ENCODE results near the gene KIFC3.

The KIFC3 gene

DNA sequence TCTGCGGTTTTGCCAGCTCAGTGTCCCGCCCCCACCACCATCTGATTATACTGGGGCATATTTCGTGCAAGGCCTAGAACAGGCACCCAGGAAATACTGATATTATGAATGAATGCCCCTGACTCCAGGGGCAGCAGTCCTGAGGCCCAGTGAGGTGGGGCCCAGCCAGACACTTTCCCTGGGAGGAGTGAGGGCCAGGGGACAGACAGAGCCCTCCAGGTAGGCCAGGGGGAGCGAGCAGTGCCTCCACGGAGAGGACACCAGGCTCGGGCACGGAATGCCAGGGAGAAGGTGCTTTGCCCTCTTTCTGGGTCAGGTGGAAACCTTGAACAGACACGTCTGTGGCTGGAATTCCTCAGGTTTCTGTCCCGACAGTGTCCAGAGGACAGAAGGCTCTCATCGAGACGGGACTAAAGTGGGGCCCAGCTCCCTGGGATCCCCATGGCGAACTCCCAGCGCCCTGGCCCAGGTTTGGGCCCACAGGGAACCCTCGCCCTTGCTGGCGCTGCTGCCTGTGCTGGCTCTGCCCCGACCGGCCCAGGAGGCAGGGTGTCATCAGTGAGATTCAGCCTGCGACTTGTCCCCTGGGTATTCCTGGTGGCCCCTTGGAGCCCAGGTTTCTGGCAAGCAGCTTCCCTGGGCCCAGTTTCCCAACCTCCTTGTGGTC is 62.4 kb downstream of the KIFC3 start:
- H4K20me1 ChIP-seq (ENCODE audit: control insufficient read depth, insufficient read depth, low read depth, low read length) = no peaks in the 10 kb centered on the region
- no peaks in the 10 kb centered on the region for H3K9me3 ChIP-seq (ENCODE audit: control insufficient read depth, insufficient read depth, low read length)
- H3K9me2 ChIP-seq (replicated peaks; ENCODE audit: control insufficient read depth, low read length) = no peaks in the 10 kb centered on the region
- H3K4me2 ChIP-seq (ENCODE audit: low read length) = no peak overlapping the region
- H3K79me2 ChIP-seq (ENCODE audit: control insufficient read depth, low read length) = peaks cover 36% of the 10 kb centered on the region
- H3K4me1 ChIP-seq (ENCODE audit: control insufficient read depth, low read length) = peaks cover 14% of the 10 kb centered on the region
- no peak overlapping the region for H3K4me3 ChIP-seq (ENCODE audit: low read length)
- H3F3A ChIP-seq (ENCODE audit: control insufficient read depth, insufficient read depth) = no peaks in the 10 kb centered on the region
- H3K27me3 ChIP-seq (ENCODE audit: control insufficient read depth, low read length) = no peaks in the 10 kb centered on the region
- TF ChIP-seq EZH2phosphoT487 (IDR thresholded peaks at IDR 0.05; ENCODE audit: borderline replicate concordance, low read length) = no peak
- TF ChIP-seq, protein P1, sequence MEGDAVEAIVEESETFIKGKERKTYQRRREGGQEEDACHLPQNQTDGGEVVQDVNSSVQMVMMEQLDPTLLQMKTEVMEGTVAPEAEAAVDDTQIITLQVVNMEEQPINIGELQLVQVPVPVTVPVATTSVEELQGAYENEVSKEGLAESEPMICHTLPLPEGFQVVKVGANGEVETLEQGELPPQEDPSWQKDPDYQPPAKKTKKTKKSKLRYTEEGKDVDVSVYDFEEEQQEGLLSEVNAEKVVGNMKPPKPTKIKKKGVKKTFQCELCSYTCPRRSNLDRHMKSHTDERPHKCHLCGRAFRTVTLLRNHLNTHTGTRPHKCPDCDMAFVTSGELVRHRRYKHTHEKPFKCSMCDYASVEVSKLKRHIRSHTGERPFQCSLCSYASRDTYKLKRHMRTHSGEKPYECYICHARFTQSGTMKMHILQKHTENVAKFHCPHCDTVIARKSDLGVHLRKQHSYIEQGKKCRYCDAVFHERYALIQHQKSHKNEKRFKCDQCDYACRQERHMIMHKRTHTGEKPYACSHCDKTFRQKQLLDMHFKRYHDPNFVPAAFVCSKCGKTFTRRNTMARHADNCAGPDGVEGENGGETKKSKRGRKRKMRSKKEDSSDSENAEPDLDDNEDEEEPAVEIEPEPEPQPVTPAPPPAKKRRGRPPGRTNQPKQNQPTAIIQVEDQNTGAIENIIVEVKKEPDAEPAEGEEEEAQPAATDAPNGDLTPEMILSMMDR (IDR thresholded peaks at IDR 0.05; ENCODE audit: low read depth, low read length, poor library complexity, severe bottlenecking) = no peak
- H3K36me3 ChIP-seq (ENCODE audit: control insufficient read depth, low read length) = peaks cover 44% of the 10 kb centered on the region
- no peak overlapping the region for H3K27ac ChIP-seq (ENCODE audit: low read depth, low read length)

DNA sequence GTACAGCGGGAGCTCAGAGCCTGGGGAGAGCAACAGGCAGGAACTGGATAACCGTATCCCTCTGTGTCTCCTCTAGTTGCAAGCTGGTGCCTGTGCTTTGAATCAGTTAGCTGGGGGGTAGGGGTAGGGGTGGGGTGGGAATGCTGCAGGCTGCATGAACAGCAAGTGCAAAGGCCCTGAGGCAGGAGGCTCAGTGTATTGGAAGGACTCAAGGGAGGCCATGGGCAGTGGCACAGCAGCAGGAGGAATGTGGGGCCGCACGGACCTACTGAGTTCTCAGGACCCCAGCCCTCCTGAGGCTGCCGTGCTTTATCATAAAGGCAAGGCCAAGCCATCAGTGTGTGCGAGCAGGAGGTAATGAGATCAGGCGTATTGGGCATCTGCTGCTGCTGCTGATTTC is 63.4 kb downstream of the KIFC3 start:
- H3K27me3 ChIP-seq (ENCODE audit: control insufficient read depth, low read length) = no peaks in the 10 kb centered on the region
- TF ChIP-seq EZH2phosphoT487 (IDR thresholded peaks at IDR 0.05; ENCODE audit: borderline replicate concordance, low read length) = no peak
- TF ChIP-seq, protein P1 (IDR thresholded peaks at IDR 0.05; ENCODE audit: low read depth, low read length, poor library complexity, severe bottlenecking) = no peak
- no peaks in the 10 kb centered on the region for H4K20me1 ChIP-seq (ENCODE audit: control insufficient read depth, insufficient read depth, low read depth, low read length)
- no peak overlapping the region for H3K27ac ChIP-seq (ENCODE audit: low read depth, low read length)
- no peak overlapping the region for H3K4me3 ChIP-seq (ENCODE audit: low read length)
- H3K9me2 ChIP-seq (replicated peaks; ENCODE audit: control insufficient read depth, low read length) = no peaks in the 10 kb centered on the region
- no peak overlapping the region for H3K4me2 ChIP-seq (ENCODE audit: low read length)
- no peaks in the 10 kb centered on the region for H3F3A ChIP-seq (ENCODE audit: control insufficient read depth, insufficient read depth)
- H3K9me3 ChIP-seq (ENCODE audit: control insufficient read depth, insufficient read depth, low read length) = no peaks in the 10 kb centered on the region
- peaks cover 20% of the 10 kb centered on the region for H3K4me1 ChIP-seq (ENCODE audit: control insufficient read depth, low read length)
- H3K79me2 ChIP-seq (ENCODE audit: control insufficient read depth, low read length) = peaks cover 46% of the 10 kb centered on the region
- H3K36me3 ChIP-seq (ENCODE audit: control insufficient read depth, low read length) = peaks cover 40% of the 10 kb centered on the region

DNA sequence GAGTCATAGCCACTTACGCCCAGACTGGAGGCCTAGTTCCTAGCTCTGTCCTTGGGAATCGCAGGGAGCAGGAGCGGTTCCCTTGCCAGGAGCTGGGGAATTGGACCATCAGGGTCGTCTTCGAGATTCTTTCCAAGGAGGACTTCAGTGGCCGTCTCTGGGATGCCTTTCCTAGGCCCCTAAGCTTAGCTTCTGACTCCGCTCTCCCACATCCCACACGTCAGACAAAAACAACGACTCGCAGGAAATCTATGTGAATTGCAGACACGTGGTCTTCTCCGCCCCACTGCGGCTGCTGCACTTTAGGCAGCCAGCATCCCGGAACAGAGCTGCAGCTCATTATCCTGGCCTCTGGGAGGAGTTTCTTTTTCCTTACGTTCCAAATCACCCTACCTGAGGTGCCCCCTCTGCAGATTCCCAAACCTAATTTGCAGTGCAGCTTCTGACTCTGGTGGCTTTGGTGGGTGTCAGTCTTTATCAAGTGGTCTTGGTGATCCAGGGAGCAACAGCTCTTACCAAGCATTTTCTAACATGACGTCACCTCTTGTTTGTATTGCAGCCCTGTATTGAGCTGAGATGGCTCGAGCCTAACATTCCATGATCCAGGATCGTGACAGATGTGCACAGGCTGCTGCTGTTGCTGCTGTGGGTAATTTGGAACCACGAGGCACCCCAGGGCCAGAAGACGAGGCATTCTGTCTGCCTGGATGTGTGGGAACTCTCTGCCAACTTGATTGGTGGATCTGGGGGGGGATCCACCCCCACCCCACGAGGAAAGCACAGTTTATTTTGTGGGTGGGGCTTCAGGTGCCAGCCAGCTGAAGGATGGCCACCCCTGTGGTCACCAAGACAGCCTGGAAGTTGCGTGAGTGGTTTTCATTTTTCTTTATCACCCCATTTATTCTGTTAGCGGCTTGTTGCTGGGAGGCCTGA is 65.6 kb downstream of the KIFC3 start:
- H3K4me3 ChIP-seq (ENCODE audit: low read length) = peak overlapping the region; percentile 98

More for the DNA sequence above, 65.6 kb downstream of the KIFC3 start:
- Histone ChIP-seq H3K36me3 (ENCODE audit: control insufficient read depth, low read length) (peaks cover 30% of the 10 kb centered on the region), H3K27ac (ENCODE audit: low read depth, low read length) (peak overlapping the region; percentile 31; the same call in 1 of the 2 replicates), H3F3A (ENCODE audit: control insufficient read depth, insufficient read depth) (no peaks in the 10 kb centered on the region), H4K20me1 (ENCODE audit: control insufficient read depth, insufficient read depth, low read depth, low read length) (no peaks in the 10 kb centered on the region), H3K4me1 (ENCODE audit: control insufficient read depth, low read length) (peaks cover 20% of the 10 kb centered on the region), H3K9me2 (replicated peaks; ENCODE audit: control insufficient read depth, low read length) (no peaks in the 10 kb centered on the region), H3K4me2 (ENCODE audit: low read length) (peak overlapping the region; percentile 97), H3K27me3 (ENCODE audit: control insufficient read depth, low read length) (no peaks in the 10 kb centered on the region), H3K79me2 (ENCODE audit: control insufficient read depth, low read length) (peaks cover 46% of the 10 kb centered on the region), H3K9me3 (ENCODE audit: control insufficient read depth, insufficient read depth, low read length) (no peaks in the 10 kb centered on the region)
- TF ChIP-seq, protein P1 (IDR thresholded peaks at IDR 0.05; ENCODE audit: low read depth, low read length, poor library complexity, severe bottlenecking) = no peak
- no peak for TF ChIP-seq EZH2phosphoT487 (IDR thresholded peaks at IDR 0.05; ENCODE audit: borderline replicate concordance, low read length)

All from DOHH2 (cell line).